Measurements from ENCODE around the gene MTREX.

Gene MTREX

GRCh38 chr5:55429613-55430253, 121.9 kb downstream of the MTREX start:
- no peaks in the 10 kb centered on the region for H3K27me3 ChIP-seq (ENCODE audit: control insufficient read depth, low read length)
- no peaks in the 10 kb centered on the region for H3K9me3 ChIP-seq (ENCODE audit: control insufficient read depth, insufficient read depth, low read length)
- H3K79me2 ChIP-seq (ENCODE audit: control insufficient read depth, low read length) = no peaks in the 10 kb centered on the region
- no peaks in the 10 kb centered on the region for H3K4me1 ChIP-seq (ENCODE audit: control insufficient read depth, low read length)
- H3K4me2 ChIP-seq (ENCODE audit: low read length) = no peak overlapping the region
- H3F3A ChIP-seq (ENCODE audit: control insufficient read depth, insufficient read depth) = no peaks in the 10 kb centered on the region
- no peaks in the 10 kb centered on the region for H3K9me2 ChIP-seq (replicated peaks; ENCODE audit: control insufficient read depth, low read length)
- TF ChIP-seq EZH2phosphoT487 (IDR thresholded peaks at IDR 0.05; ENCODE audit: borderline replicate concordance, low read length) = no peak
- TF ChIP-seq, protein P1, sequence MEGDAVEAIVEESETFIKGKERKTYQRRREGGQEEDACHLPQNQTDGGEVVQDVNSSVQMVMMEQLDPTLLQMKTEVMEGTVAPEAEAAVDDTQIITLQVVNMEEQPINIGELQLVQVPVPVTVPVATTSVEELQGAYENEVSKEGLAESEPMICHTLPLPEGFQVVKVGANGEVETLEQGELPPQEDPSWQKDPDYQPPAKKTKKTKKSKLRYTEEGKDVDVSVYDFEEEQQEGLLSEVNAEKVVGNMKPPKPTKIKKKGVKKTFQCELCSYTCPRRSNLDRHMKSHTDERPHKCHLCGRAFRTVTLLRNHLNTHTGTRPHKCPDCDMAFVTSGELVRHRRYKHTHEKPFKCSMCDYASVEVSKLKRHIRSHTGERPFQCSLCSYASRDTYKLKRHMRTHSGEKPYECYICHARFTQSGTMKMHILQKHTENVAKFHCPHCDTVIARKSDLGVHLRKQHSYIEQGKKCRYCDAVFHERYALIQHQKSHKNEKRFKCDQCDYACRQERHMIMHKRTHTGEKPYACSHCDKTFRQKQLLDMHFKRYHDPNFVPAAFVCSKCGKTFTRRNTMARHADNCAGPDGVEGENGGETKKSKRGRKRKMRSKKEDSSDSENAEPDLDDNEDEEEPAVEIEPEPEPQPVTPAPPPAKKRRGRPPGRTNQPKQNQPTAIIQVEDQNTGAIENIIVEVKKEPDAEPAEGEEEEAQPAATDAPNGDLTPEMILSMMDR (IDR thresholded peaks at IDR 0.05; ENCODE audit: low read depth, low read length, poor library complexity, severe bottlenecking) = no peak
- H3K36me3 ChIP-seq (ENCODE audit: control insufficient read depth, low read length) = peaks cover 52% of the 10 kb centered on the region
- H3K4me3 ChIP-seq (ENCODE audit: low read length) = no peak overlapping the region
- no peaks in the 10 kb centered on the region for H4K20me1 ChIP-seq (ENCODE audit: control insufficient read depth, insufficient read depth, low read depth, low read length)
- H3K27ac ChIP-seq (ENCODE audit: low read depth, low read length) = no peak overlapping the region

DNA sequence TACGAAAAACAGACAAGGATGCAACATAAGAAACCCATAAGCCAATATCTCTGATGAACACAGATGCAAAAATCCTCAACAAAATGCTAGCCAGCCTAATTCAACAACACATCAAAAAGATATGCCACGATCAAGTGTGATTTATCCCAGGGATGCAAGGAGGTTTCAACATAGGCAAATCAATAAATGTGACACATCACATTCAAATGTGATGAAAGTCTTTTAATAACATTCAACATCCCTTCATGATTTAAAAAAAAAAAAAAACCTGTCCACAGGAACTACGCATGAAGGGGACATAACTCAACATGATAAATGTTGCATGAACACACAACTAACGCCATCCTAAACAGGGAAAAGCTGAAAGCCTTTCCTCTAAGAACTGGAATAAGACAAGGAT, 124.8 kb downstream of the MTREX start:
- Histone ChIP-seq H3K36me3 (ENCODE audit: control insufficient read depth, low read length) (peaks cover 24% of the 10 kb centered on the region), H3K4me3 (ENCODE audit: low read length) (no peak overlapping the region), H3K4me1 (ENCODE audit: control insufficient read depth, low read length) (no peaks in the 10 kb centered on the region), H4K20me1 (ENCODE audit: control insufficient read depth, insufficient read depth, low read depth, low read length) (no peaks in the 10 kb centered on the region), H3K4me2 (ENCODE audit: low read length) (no peak overlapping the region), H3K27ac (ENCODE audit: low read depth, low read length) (no peak overlapping the region), H3K79me2 (ENCODE audit: control insufficient read depth, low read length) (no peaks in the 10 kb centered on the region), H3K9me3 (ENCODE audit: control insufficient read depth, insufficient read depth, low read length) (no peaks in the 10 kb centered on the region), H3F3A (ENCODE audit: control insufficient read depth, insufficient read depth) (no peaks in the 10 kb centered on the region), H3K9me2 (replicated peaks; ENCODE audit: control insufficient read depth, low read length) (no peaks in the 10 kb centered on the region), H3K27me3 (ENCODE audit: control insufficient read depth, low read length) (no peaks in the 10 kb centered on the region)
- no peak for TF ChIP-seq EZH2phosphoT487 (IDR thresholded peaks at IDR 0.05; ENCODE audit: borderline replicate concordance, low read length)
- TF ChIP-seq, protein P1 (IDR thresholded peaks at IDR 0.05; ENCODE audit: low read depth, low read length, poor library complexity, severe bottlenecking) = no peak

- H3K4me3 ChIP-seq (ENCODE audit: low read length) = no peak overlapping the region
- H3K9me3 ChIP-seq (ENCODE audit: control insufficient read depth, insufficient read depth, low read length) = no peaks in the 10 kb centered on the region
- no peak overlapping the region for H3K27ac ChIP-seq (ENCODE audit: low read depth, low read length)
- no peak for TF ChIP-seq EZH2phosphoT487 (IDR thresholded peaks at IDR 0.05; ENCODE audit: borderline replicate concordance, low read length)
- TF ChIP-seq, protein P1 (IDR thresholded peaks at IDR 0.05; ENCODE audit: low read depth, low read length, poor library complexity, severe bottlenecking) = no peak
- H3K36me3 ChIP-seq (ENCODE audit: control insufficient read depth, low read length) = no peaks in the 10 kb centered on the region
- H3F3A ChIP-seq (ENCODE audit: control insufficient read depth, insufficient read depth) = no peaks in the 10 kb centered on the region
- H3K79me2 ChIP-seq (ENCODE audit: control insufficient read depth, low read length) = no peaks in the 10 kb centered on the region
- no peaks in the 10 kb centered on the region for H4K20me1 ChIP-seq (ENCODE audit: control insufficient read depth, insufficient read depth, low read depth, low read length)
- no peaks in the 10 kb centered on the region for H3K27me3 ChIP-seq (ENCODE audit: control insufficient read depth, low read length)
- peaks cover 17% of the 10 kb centered on the region for H3K4me1 ChIP-seq (ENCODE audit: control insufficient read depth, low read length)
- H3K9me2 ChIP-seq (replicated peaks; ENCODE audit: control insufficient read depth, low read length) = no peaks in the 10 kb centered on the region
- H3K4me2 ChIP-seq (ENCODE audit: low read length) = no peak overlapping the region
These were observed 129.7 kb downstream of the MTREX start for GRCh38 chr5:55437452-55437851.
